ENCODE measurements around the gene TSR1. TPM values are rescaled to one million over a fixed set of nuclear protein-coding genes. Genes with fewer than 3 reads are reported as not detected.

Gene TSR1
- total and polyA plus RNA-seq, 2 donors (not counting 1 experiment from before 2014, with no cell fraction given) = 10.2 to 31.5 TPM

DNA sequence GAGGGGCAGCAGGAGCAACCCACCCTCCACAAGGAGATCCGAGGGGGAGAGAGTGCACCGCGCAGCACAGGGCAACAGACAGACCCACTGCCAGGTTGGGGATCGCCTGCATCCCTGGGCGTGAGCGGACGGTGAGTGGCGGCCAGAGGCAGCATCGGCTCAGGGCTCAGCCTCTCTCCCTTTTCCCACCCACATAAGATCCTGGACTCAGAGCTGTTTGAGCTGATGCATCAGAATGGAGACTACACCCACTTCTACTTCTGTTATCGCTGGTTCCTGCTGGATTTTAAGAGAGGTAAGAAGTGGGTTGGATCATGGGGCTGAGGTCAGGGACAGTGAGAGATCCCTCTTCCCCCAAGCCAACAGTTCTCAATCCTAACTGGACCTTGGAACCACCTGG lies 41.4 kb upstream of the TSR1 start:
- no peaks in the 10 kb centered on the region for H3K9me3 Mint-ChIP-seq (ENCODE audit: insufficient read depth)

DNA sequence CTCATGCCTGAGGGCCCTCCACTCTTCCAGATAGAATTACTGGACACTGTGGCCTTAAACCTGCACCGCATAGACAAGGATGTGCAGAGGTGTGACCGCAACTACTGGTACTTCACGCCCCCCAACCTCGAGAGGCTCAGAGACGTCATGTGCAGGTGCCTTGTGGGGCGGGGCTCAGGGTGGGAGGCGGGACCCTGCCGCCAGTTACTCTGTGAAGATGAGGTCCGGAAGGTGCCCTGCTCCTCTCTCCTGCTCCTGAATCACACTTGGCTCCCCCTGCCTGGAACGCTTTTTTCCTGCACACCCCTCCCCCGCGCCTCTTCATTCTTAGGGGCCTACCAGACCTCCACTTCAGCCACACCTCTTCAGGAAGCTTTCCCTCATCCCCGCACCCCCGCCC lies 39.9 kb upstream of the TSR1 start:
- Histone ChIP-seq H3K36me3 (replicated peaks in 1 of 2; ENCODE audit: control extremely low read depth in 1 of 2, control insufficient read depth in 1 of 2, extremely low read depth in 1 of 2, insufficient read depth in 2 of 2, low read length in 1 of 2) (peaks cover 0 to 18% of the 10 kb centered on the region in 2 experiments), H3K9ac (ENCODE audit: low read length) (no peak overlapping the region), H3K27ac (ENCODE audit: low read length in 2 of 2) (no peak overlapping the region), H3K4me1 (ENCODE audit: control insufficient read depth in 2 of 2, insufficient read depth in 2 of 2, low read length in 2 of 2) (no peaks in the 10 kb centered on the region), H3K4me2 (replicated peaks; ENCODE audit: low read depth, low read length, poor library complexity, severe bottlenecking) (no peak overlapping the region), H3K9me3 (ENCODE audit: control extremely low read depth in 1 of 3, control insufficient read depth in 2 of 3, insufficient read depth in 1 of 3, low read length in 2 of 3) (no peaks in the 10 kb centered on the region), H3K79me2 (ENCODE audit: control insufficient read depth, insufficient read depth, low read length) (no peaks in the 10 kb centered on the region), H3K27me3 (replicated peaks in 1 of 4; ENCODE audit: control extremely low read depth in 1 of 4, control insufficient read depth in 3 of 4, insufficient read depth in 4 of 4, low read length in 3 of 4) (no peaks in the 10 kb centered on the region), H2AFZ (ENCODE audit: insufficient read depth, low read depth, low read length, poor library complexity, severe bottlenecking) (no peak overlapping the region), H3K4me3 (ENCODE audit: control extremely low read depth in 1 of 5, extremely low read depth in 1 of 5, insufficient read depth in 1 of 5, low read depth in 2 of 5, low read length in 4 of 5) (no peak overlapping the region), H4K20me1 (ENCODE audit: control insufficient read depth, insufficient read depth, low read length, poor library complexity, severe bottlenecking) (no peaks in the 10 kb centered on the region)
- Mint-ChIP-seq H3K9me3 (ENCODE audit: insufficient read depth) (no peaks in the 10 kb centered on the region), H3K4me3 (no peak overlapping the region), H3K27ac (no peak overlapping the region), H3K27me3 (no peaks in the 10 kb centered on the region), H3K4me1 (no peaks in the 10 kb centered on the region)
- ChIA-PET POLR2A (no interaction called here), CTCF (interaction anchor here (14.1 kb wide), 1 partner anchor 38 kb away, joined by 650 read pairs; no protein-coding TSS in a partner anchor)
- TF ChIP-seq, protein P1, sequence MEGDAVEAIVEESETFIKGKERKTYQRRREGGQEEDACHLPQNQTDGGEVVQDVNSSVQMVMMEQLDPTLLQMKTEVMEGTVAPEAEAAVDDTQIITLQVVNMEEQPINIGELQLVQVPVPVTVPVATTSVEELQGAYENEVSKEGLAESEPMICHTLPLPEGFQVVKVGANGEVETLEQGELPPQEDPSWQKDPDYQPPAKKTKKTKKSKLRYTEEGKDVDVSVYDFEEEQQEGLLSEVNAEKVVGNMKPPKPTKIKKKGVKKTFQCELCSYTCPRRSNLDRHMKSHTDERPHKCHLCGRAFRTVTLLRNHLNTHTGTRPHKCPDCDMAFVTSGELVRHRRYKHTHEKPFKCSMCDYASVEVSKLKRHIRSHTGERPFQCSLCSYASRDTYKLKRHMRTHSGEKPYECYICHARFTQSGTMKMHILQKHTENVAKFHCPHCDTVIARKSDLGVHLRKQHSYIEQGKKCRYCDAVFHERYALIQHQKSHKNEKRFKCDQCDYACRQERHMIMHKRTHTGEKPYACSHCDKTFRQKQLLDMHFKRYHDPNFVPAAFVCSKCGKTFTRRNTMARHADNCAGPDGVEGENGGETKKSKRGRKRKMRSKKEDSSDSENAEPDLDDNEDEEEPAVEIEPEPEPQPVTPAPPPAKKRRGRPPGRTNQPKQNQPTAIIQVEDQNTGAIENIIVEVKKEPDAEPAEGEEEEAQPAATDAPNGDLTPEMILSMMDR (IDR thresholded peaks at IDR 0.05) = no peak
- no peak for TF ChIP-seq EZH2 (IDR thresholded peaks at IDR 0.05; ENCODE audit: borderline replicate concordance, insufficient read depth, low read depth, low read length, poor library complexity, severe bottlenecking)
- intact Hi-C loops (cut with micrococcal nuclease) = no loop called here
- no peak for DNase-seq
- no peak for ATAC-seq (ENCODE audit: low read depth)
- WGBS (ENCODE audit: insufficient coverage) = 95% methylated on average over 14 of the region's 14 CpGs

More for the DNA sequence above, 41.4 kb upstream of the TSR1 start:
- peaks cover 0 to 19% of the 10 kb centered on the region in 2 experiments for H3K36me3 ChIP-seq (replicated peaks in 1 of 2; ENCODE audit: control extremely low read depth in 1 of 2, control insufficient read depth in 1 of 2, extremely low read depth in 1 of 2, insufficient read depth in 2 of 2, low read length in 1 of 2)
- H3K9me3 ChIP-seq (ENCODE audit: control extremely low read depth in 1 of 3, control insufficient read depth in 2 of 3, insufficient read depth in 1 of 3, low read length in 2 of 3) = no peaks in the 10 kb centered on the region
- no peak for TF ChIP-seq EZH2 (IDR thresholded peaks at IDR 0.05; ENCODE audit: borderline replicate concordance, insufficient read depth, low read depth, low read length, poor library complexity, severe bottlenecking)
- TF ChIP-seq, protein P1 (IDR thresholded peaks at IDR 0.05) = no peak
- DNase-seq (no peak), ATAC-seq (ENCODE audit: low read depth) (no peak)
- H3K4me3 Mint-ChIP-seq = no peak overlapping the region
- no peaks in the 10 kb centered on the region for H3K4me1 Mint-ChIP-seq
- H3K4me2 ChIP-seq (replicated peaks; ENCODE audit: low read depth, low read length, poor library complexity, severe bottlenecking) = no peak overlapping the region
- H3K79me2 ChIP-seq (ENCODE audit: control insufficient read depth, insufficient read depth, low read length) = peaks cover 4% of the 10 kb centered on the region
- H3K27me3 Mint-ChIP-seq = no peaks in the 10 kb centered on the region
- peaks cover 0 to 4% of the 10 kb centered on the region in 2 donors for H3K4me1 ChIP-seq (ENCODE audit: control insufficient read depth in 2 of 2, insufficient read depth in 2 of 2, low read length in 2 of 2)
- WGBS (ENCODE audit: insufficient coverage) = 100% methylated on average over 5 of the region's 10 CpGs
- H3K27me3 ChIP-seq (replicated peaks in 1 of 4; ENCODE audit: control extremely low read depth in 1 of 4, control insufficient read depth in 3 of 4, insufficient read depth in 4 of 4, low read length in 3 of 4) = no peaks in the 10 kb centered on the region
- H2AFZ ChIP-seq (ENCODE audit: insufficient read depth, low read depth, low read length, poor library complexity, severe bottlenecking) = no peak overlapping the region
- intact Hi-C loops (cut with micrococcal nuclease) = no loop called here
- no peak overlapping the region for H3K9ac ChIP-seq (ENCODE audit: low read length)
- no peak overlapping the region for H3K27ac ChIP-seq (ENCODE audit: low read length in 2 of 2)
- POLR2A ChIA-PET = no interaction called here
- peaks cover 8% of the 10 kb centered on the region for H4K20me1 ChIP-seq (ENCODE audit: control insufficient read depth, insufficient read depth, low read length, poor library complexity, severe bottlenecking)
- no peak overlapping the region for H3K27ac Mint-ChIP-seq
- CTCF ChIA-PET = interaction anchor here (14.1 kb wide), 1 partner anchor 37 kb away, joined by 650 read pairs; no protein-coding TSS in a partner anchor
- H3K4me3 ChIP-seq (ENCODE audit: control extremely low read depth in 1 of 5, extremely low read depth in 1 of 5, insufficient read depth in 1 of 5, low read depth in 2 of 5, low read length in 4 of 5) = no peak overlapping the region

Data from B cell (primary cell).